Activated CD4-positive, alpha-beta T cell treated with anti-CD3 and anti-CD28 coated beads, Interleukin-2, amount 50 U/mL, for 24 hours (primary cell): ENCODE measurements around the gene AMOTL2.

Experiments
- DNase-seq, 2 donors: peaks; one replicate each; pipeline ENCODE4 v3.0.0-alpha.2; 2020; ENCODE audit warnings: low read depth in 1 of 2, low spot score in 1 of 2

AMOTL2 gene

DNA sequence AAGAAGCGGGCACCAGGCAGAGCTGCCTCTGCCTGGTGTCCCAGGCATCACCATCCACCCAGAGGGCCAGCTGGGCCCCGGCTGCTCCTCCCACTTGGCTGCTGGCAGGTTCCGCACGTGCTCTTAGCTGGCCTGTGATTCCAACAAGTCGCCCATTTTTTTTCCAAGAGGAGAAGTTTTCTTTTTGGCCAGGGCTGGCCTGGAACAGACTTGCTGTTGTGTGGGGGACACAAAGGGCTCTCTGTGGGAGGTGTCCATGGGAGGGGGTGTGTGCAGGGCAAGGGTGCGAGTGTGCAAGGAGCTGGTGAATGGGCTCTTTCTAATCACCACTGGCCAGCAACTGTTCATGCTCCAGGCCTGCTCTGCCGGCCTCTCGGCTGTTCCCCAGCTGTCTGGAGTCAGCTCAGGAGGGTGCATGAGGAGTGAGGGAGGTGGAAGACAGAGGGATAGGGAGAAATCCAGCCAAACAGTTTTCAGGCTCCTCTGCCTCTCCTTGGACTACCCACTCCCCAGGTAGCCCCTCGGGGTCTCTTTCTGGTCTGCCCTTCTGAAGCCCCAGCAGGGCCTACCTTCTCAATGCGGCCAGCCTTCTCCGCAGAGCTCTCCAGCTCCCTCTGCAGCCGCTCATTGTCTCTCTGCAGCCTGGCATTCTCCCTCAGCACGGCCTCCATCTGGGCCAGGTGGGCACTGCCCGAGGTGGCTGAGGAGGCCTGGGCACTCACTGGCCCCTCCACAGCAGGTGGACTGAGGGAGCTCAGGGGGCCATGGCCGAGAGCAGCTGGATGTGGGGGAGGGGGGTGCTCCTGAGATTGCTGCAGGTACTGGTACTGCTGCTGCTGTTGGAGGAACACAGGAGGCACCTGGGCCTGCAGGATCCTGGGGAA, 7.1 kb downstream of the AMOTL2 start:
- DNase-seq: no peak

DNA sequence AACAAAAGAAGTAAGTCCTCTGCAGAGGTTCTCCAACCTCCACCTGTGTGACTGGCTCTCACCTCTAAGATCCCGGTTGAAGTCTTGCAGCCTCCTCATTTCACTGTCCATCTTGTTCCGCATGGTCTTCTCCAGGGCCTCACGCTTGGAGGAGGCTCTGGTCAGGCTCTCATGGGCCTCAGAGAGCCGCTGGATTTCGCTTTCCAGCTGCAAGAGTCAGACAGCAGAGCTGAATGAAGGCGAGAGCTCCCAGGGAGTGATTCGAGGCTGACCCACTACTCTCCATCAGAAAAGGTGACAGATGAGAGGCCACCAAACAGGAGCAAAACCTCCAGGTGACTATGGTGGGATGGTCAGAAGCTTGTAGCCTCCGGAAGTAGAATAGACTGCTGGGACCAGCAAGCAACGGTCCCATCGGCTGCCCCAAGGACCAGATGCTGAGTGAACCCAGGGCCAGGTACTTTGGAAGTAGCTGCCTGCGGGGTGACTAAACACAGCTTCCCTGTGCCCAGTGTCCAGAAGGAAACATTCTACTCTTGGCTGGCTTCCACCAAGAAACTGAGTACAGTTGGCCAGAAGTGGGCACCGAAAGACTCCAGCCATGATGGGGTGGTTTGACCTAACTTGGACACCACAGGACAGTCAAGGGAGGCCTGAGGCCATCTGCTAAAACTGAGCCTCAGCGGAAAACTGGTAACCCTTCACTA, 7.9 kb downstream of the AMOTL2 start:
- no peak for DNase-seq

GRCh38 chr3:134365766-134366065, 8.5 kb downstream of the AMOTL2 start:
- DNase-seq: no peak

DNA sequence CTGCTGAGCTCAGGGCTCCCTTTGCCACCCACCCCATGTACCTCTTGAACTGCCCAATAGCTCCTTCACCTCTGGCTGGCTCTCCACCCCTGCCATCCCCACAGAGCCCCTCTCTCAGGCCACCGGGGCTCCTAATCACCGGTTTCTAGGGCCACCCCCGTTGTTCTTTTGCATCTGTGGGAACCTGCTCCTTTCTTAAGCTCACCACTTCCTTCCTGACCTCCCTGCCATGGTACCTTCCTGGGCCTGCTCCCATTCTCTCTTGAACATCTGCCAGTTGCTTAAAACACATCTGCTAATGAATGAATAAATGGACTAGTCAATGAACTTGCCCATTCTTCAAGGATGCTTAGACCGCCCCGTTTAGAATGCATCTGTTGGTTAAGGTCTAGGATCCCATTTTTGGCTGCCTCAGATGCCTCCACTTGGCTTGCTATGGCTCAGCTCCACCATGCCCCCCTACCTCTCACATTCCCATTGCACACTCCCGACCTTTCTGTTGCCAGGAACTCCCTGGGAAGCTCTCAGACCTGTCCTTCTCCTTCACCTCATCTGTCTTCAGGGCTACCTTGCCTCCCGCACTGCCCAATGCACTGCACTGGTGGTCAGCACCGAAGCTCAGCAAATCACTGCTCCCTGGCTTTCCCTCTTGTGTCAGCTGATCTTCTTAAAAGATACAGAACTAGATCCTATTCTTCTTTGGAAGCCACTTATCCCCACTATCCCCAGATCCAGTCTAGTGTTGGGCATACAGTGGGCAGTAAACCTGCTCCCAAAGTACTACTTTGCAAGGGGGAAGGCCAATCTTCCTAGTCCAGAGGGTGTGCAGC, 9.1 kb downstream of the AMOTL2 start:
- no peak for DNase-seq

DNA sequence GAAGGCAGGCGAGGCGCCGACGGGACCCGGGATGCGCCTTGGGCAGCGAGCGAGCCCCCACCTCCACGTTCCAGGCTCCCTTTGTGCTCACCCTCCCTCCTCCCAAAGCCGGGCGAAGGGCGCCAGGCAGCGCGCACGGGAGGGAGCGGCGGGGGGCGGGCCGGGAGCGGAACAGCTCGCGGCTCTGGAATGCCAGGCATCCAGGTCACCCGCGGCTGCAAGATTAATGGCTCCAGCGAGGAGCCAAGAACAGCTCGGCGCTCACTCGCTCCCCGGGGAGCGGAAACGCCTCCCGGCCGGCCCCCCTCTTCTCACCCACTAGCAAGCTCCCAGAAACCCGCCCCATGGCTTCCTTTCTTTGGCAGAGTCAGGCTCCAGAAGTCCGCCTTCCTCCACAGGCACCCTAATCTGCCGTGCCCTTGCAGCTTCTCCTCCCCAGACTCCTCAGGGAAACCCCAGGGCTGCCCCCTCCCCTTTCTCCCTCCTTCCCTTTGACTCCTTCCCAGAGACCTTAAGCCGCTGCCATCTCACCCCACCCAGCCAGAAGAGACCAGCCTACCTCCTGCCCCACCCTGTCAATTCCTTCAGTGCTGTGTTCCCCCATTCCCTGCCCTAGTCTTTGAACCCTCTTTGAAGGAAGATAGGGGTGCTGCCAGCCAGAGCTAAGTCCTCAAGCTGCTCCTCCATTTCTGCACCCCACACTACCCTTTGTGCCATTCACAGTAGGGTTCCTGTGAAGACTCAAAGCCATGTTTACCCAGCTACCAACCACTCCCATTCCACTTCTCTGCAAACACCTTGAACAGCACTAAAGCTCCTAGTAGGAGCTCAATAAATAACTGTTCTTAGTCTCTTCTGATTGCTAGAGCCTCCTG, 9.9 kb downstream of the AMOTL2 start:
- no peak for DNase-seq

- no peak for DNase-seq
These were observed 10.9 kb downstream of the AMOTL2 start for GRCh38 chr3:134363381-134363755.

- DNase-seq: no peak
These were observed 11.4 kb downstream of the AMOTL2 start for GRCh38 chr3:134362670-134363380.

GRCh38 chr3:134362221-134362620, 12.0 kb downstream of the AMOTL2 start:
- no peak for DNase-seq

DNA sequence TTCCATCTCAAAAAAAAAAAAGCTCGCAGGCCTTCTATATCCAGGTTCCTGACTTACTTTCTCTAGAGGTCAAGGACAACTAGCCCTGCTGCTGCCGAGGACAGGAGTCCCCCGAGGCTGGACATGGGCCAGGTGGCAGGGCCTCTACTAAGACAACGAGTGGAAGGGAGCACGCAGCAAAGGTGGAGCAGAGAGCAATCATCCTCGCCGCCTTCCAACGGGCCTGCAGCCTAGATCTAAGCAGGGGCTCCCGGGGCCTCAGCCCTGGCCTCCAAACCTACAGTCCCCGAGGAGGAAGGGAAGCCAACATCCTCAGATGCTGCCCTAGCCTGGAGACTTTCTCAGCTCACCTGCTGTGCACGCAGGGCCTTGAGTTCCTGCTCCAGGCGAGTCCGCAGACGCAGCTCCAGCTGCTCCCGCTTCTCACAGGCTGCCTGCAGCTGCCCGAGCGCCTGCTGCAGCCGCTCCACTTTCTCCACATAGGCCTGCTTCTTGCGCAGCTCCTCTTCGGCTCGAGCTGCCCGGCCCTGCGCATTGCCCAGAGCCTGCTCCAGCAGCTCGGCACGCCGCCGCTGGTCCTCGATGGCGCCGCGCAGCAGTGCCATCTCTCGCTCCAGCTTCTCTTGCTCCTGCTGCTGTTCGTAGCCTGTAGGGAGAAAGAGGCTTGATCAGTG, 12.9 kb downstream of the AMOTL2 start:
- no peak for DNase-seq

DNA sequence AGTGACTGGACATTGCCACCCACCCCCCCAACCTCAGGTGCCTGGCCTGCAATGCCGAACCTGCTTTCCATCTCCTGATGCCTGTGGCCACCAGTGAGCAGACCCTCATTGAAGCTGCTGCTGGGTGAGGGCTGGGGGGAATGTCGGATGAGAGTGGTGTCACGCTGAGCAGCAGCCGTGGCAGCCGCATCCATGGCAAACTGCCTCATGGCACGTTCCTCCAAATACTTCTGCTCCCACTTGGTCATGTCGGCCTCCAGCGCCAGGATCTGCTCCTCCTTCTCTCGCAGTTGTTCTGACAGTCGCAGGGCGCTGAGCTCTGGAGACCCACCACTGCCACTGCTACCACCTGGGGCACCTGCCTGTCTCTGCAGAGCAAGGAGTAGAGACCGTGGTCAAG, 14.2 kb downstream of the AMOTL2 start:
- DNase-seq: no peak

- no peak for DNase-seq
These were observed 14.9 kb downstream of the AMOTL2 start for GRCh38 chr3:134359121-134360010.

- no peak for DNase-seq
These were observed 16.1 kb downstream of the AMOTL2 start for GRCh38 chr3:134357914-134358811.

DNA sequence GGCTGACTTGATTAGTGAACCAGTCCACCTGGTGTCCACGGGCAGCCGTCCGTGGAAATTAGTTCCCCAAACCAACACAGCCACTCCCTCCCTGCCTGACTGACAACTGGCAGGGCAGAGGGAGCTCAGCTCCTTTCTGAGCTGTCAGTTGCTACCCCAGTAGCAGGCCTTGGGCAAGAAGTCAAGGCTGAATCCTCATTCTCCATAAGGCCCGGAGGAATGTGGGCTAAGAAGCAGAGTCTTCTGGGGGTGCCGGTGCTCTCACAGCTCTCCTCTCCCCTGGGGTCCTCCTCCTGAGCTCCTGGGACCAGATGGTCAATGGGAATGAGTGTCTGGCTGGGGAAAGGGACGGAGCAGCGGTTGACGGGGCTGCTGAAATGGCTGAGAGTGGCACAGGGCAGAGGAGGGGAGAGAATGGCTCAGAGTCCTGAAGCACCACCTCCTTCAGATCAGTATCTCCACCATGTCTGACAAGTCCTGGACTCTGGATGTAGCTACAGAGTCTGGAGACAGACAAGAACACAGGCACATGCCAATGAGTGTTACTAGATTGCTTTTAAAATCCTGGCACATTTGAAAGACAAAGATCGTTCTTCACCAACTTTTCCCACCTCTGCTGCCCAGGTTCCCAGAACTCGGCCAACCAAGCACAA, 16.9 kb downstream of the AMOTL2 start:
- no peak for DNase-seq

- no peak for DNase-seq
These were observed 17.7 kb downstream of the AMOTL2 start for GRCh38 chr3:134356411-134357040.

DNA sequence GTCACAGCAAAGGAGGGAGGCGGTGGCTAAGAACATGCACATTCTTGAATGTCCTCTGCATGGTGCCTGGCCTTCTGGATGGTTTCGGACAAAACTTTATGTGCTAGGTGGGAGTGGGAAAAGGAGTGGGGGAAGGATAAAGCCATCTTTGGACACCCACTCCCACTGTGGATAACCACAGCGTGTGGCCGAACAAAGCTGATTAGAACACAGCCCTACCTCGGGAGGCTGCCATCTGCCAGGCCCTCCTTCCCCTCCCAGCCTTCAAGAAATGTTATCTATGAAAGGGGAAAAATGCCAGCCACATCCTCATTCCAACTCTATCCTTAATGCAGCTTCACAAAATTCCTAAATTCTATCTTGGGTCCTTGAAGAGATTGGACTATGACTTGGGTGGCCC, 18.8 kb downstream of the AMOTL2 start:
- DNase-seq: no peak

DNA sequence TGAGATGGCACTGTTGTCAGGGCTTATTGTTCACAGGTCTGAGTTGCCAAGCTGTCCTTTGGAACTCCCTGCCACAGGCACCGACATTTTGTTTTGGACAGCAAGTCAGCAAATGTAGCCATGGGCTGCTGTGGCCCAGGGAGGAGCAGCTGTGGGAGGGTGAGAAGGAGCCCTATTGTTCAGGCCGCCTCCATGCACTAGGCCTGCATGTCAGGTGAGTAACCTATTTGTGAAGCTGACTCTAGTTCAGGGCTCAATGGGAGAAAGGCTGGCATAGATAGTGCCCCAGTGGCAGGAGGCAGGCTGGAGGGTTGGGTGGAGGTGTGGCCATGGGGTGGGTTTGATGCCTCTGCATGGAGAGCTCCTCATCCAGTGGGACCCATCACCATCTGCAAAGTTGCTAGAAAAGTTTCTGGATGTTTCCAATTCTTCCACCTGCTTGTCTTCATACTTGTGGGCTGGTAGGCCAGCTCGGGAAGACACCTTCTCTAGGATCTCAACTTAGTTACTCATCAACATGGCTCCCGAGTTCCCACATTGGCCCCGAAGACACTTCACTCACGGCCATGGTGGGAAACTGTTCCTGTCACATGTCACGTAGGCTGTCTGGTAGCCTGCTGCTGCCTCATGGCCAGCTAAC, 19.5 kb downstream of the AMOTL2 start:
- DNase-seq: no peak
